OCI-LY7 (cell line): ENCODE data around the gene PNLDC1. TPM values are rescaled to one million over a fixed set of nuclear protein-coding genes. Genes with fewer than 3 reads are reported as not detected.

ENCODE experiments used
- BruUV-seq: library from RNA; stranded (reverse); fragments of 400-500 nt; replicated peaks from 2 replicates; lab custom pipeline; 2021; lab: Mats Ljungman, UMichigan
- CTCF ChIA-PET: fragments of 300-600 bp; sonication (Branson Sonifier 250); formaldehyde crosslinking; loops from one replicate; lab custom pipeline; 2022; ENCODE audit warnings: antibody characterized with exemption; ENCODE audit not compliant: unreplicated experiment; lab: Charles Lee
- POLR2A ChIA-PET: fragments of 300-600 bp; sonication (Branson Sonifier 250); formaldehyde crosslinking; loops from one replicate; lab custom pipeline; 2022; ENCODE audit warnings: antibody characterized with exemption; lab: Charles Lee
- DNase-seq: peaks from one replicate; pipeline ENCODE4 v3.0.0-alpha.2; 2015; ENCODE audit warnings: low spot score
- H2AFZ ChIP-seq: fragments of 200-600 bp; sonication (generic), shearing (Covaris generic); 2 replicates; pipeline ENCODE4 v1.6.1; 2014; ENCODE audit warnings: mild to moderate bottlenecking, antibody characterized with exemption, low read length, moderate library complexity
- H3K27ac ChIP-seq: fragments of 200-600 bp; sonication (generic); 2 replicates; pipeline ENCODE4 v1.5.1; 2014; ENCODE audit warnings: mixed run types, low read depth, mild to moderate bottlenecking, moderate library complexity, low read length, inconsistent platforms; ENCODE audit not compliant: poor library complexity, severe bottlenecking
- H3K36me3 ChIP-seq: fragments of 200-600 bp; sonication (generic); 2 replicates; pipeline ENCODE4 v1.6.1; 2014; ENCODE audit warnings: mild to moderate bottlenecking, antibody characterized with exemption, low read length, moderate library complexity, mixed read lengths; ENCODE audit not compliant: insufficient read depth
- H3K4me1 ChIP-seq: fragments of 200-600 bp; sonication (generic); 2 replicates; pipeline ENCODE4 v1.5.1; 2014; ENCODE audit warnings: mild to moderate bottlenecking, low read length; ENCODE audit not compliant: insufficient read depth, poor library complexity, severe bottlenecking
- H3K4me2 ChIP-seq: fragments of 200-600 bp; sonication (generic); 2 replicates; pipeline ENCODE4 v1.6.1; 2014; ENCODE audit warnings: mild to moderate bottlenecking, low read length
- H3K4me3 ChIP-seq: fragments of 200-600 bp; sonication (generic); 2 replicates; pipeline ENCODE4 v1.5.1; 2014; ENCODE audit warnings: mild to moderate bottlenecking, low read depth, low read length; ENCODE audit not compliant: poor library complexity, severe bottlenecking
- H3K79me2 ChIP-seq: fragments of 200-600 bp; sonication (generic); 2 replicates; pipeline ENCODE4 v1.6.1; 2016; ENCODE audit warnings: low read depth, mild to moderate bottlenecking, low read length, moderate library complexity, mixed read lengths; ENCODE audit not compliant: insufficient read depth
- H3K9me2 ChIP-seq: fragments of 200-600 bp; sonication (generic); 2 replicates; pipeline ENCODE4 v1.6.1; 2016; ENCODE audit warnings: mild to moderate bottlenecking, low read length, mixed read lengths; ENCODE audit not compliant: insufficient read depth
- H3K9me3 ChIP-seq: fragments of 200-600 bp; sonication (generic); 2 replicates; pipeline ENCODE4 v1.6.1; 2014; ENCODE audit warnings: mild to moderate bottlenecking, mixed run types, low read length, mixed read lengths
- H4K20me1 ChIP-seq: fragments of 200-600 bp; sonication (generic); 2 replicates; pipeline ENCODE4 v1.6.1; 2014; ENCODE audit warnings: mild to moderate bottlenecking, antibody characterized with exemption, low read length, moderate library complexity, mixed read lengths; ENCODE audit not compliant: insufficient read depth
- EZH2phosphoT487 ChIP-seq: fragments of 200-600 bp; sonication (generic); IDR thresholded peaks from 2 replicates; pipeline ENCODE4 v1.6.1; 2018; ENCODE audit warnings: low read depth, borderline replicate concordance, mild to moderate bottlenecking, mixed run types, antibody characterized with exemption, low read length, moderate library complexity, mixed read lengths
- intact Hi-C: fragments of 100-400 bp; cut with micrococcal nuclease; formaldehyde crosslinking; loops from one replicate; pipeline ENCODE4 v1.10.0; 2022; ENCODE audit not compliant: unreplicated experiment
- total RNA-seq, 2 experiments: library from RNA; depleted of rRNA in 1 of 2; stranded (reverse); fragments of >200 nt in 1 of 2; shearing (Covaris generic) in 1 of 2; gene quantifications; 2 replicates each; pipeline ENCODE4 v1.2.3, GENCODE V29; 2014 to 2022
- TF ChIP-seq, protein P1 (sequence below): fragments of 200-600 bp; sonication (generic); conservative IDR thresholded peaks from 2 replicates; pipeline ENCODE4 v1.5.1; 2014; ENCODE audit warnings: mild to moderate bottlenecking, antibody characterized with exemption, low read length, moderate library complexity, mixed read lengths

Gene PNLDC1
- total RNA-seq, 2 experiments from 2014 or later, result not detected

DNA sequence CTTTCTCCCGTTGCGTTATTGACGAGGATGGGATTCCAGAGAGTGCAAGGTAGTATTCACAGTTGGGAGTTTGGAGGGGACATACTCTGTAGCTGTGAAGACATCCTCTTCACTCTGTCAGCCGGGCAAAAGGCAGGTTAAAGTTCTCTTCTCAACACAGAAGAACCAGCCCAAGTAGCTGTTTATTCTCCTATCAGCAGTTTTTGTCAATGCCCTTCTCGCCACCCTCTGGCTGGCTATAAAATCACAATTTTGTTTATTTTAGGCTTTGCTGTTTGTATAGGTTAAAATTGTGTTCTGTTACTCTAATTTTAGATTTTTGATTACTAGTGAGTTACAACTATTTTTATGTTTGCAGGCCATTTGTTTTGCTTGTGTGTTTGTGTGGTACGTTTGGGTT, 52.8 kb downstream of the PNLDC1 start:
- Histone ChIP-seq H3K79me2 (no peaks in the 10 kb centered on the region), H3K4me2 (no peak overlapping the region), H4K20me1 (no peaks in the 10 kb centered on the region), H3K9me3 (peaks cover 6% of the 10 kb centered on the region; the same call in 1 of the 2 replicates), H2AFZ (peak overlapping the region; percentile 45; the same call in 1 of the 2 replicates), H3K4me3 (no peak overlapping the region), H3K36me3 (no peaks in the 10 kb centered on the region), H3K27ac (no peak overlapping the region), H3K4me1 (no peaks in the 10 kb centered on the region), H3K9me2 (no peaks in the 10 kb centered on the region)
- intact Hi-C loops, result loop anchor here (1.0 to 2.0 kb wide), 3 partner anchors 62 to 162 kb away; partner anchors contain the start of gene MRPL18
- TF ChIP-seq EZH2phosphoT487, result no peak
- TF ChIP-seq, protein P1, sequence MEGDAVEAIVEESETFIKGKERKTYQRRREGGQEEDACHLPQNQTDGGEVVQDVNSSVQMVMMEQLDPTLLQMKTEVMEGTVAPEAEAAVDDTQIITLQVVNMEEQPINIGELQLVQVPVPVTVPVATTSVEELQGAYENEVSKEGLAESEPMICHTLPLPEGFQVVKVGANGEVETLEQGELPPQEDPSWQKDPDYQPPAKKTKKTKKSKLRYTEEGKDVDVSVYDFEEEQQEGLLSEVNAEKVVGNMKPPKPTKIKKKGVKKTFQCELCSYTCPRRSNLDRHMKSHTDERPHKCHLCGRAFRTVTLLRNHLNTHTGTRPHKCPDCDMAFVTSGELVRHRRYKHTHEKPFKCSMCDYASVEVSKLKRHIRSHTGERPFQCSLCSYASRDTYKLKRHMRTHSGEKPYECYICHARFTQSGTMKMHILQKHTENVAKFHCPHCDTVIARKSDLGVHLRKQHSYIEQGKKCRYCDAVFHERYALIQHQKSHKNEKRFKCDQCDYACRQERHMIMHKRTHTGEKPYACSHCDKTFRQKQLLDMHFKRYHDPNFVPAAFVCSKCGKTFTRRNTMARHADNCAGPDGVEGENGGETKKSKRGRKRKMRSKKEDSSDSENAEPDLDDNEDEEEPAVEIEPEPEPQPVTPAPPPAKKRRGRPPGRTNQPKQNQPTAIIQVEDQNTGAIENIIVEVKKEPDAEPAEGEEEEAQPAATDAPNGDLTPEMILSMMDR, result peak; percentile 81
- ChIA-PET CTCF (interaction anchor here (0.6 kb wide), 1 partner anchor 679 kb away, joined by 3 read pairs; no protein-coding TSS in a partner anchor), POLR2A (interaction anchor here (0.7 kb wide), 1 partner anchor 19 kb away, joined by 3 read pairs; no protein-coding TSS in a partner anchor)
- no TSS peak for BruUV-seq
- peak; percentile 58 for DNase-seq

DNA sequence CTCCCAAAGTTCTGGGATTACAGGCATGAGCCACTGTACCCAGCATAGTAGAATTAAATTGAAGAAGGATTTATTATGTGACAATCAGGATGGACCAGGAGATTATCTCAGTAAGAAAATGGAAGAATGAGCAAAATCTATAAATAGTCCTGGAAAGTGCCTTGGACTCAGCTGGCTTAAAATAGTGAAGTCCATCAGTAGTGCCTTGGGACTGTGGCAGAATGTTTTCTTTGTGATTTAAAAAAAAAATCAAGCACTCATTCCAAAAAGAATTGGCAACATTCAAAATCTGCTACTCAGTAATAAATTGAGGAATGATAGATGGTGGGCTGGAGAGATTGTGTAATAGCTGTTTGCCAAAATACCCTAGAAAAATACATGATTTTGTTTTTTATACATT, 53.7 kb downstream of the PNLDC1 start:
- POLR2A ChIA-PET, result interaction anchor here (0.6 to 0.7 kb wide), 2 partner anchors 23 to 262 kb away, joined by 3 to 4 read pairs; no protein-coding TSS in a partner anchor
- intact Hi-C loops, result loop anchor here (1.0 to 2.0 kb wide), 3 partner anchors 63 to 162 kb away; partner anchors contain the start of gene MRPL18
- H3K4me1 ChIP-seq, result no peaks in the 10 kb centered on the region
- H3K4me2 ChIP-seq, result no peak overlapping the region
- TF ChIP-seq EZH2phosphoT487, result no peak
- TF ChIP-seq, protein P1, result no peak
- H3K4me3 ChIP-seq, result no peak overlapping the region
- peaks cover 2% of the 10 kb centered on the region; the same call in 1 of the 2 replicates for H3K9me3 ChIP-seq
- no peak for DNase-seq
- H3K36me3 ChIP-seq, result no peaks in the 10 kb centered on the region
- H4K20me1 ChIP-seq, result no peaks in the 10 kb centered on the region
- H2AFZ ChIP-seq, result no peak overlapping the region
- no TSS peak for BruUV-seq
- H3K9me2 ChIP-seq, result no peaks in the 10 kb centered on the region
- H3K79me2 ChIP-seq, result no peaks in the 10 kb centered on the region
- H3K27ac ChIP-seq, result no peak overlapping the region
- CTCF ChIA-PET, result interaction anchor here (0.6 kb wide), 2 partner anchors 135 to 199 kb away, joined by 3 to 5 read pairs; no protein-coding TSS in a partner anchor

GRCh38 chr6:159854959-159855358, 54.9 kb downstream of the PNLDC1 start:
- Histone ChIP-seq H3K4me2 (no peak overlapping the region), H2AFZ (no peak overlapping the region), H3K4me3 (no peak overlapping the region), H3K79me2 (no peaks in the 10 kb centered on the region), H3K9me3 (no peaks in the 10 kb centered on the region), H4K20me1 (no peaks in the 10 kb centered on the region), H3K4me1 (no peaks in the 10 kb centered on the region), H3K27ac (no peak overlapping the region), H3K9me2 (no peaks in the 10 kb centered on the region), H3K36me3 (no peaks in the 10 kb centered on the region)
- no peak for TF ChIP-seq EZH2phosphoT487
- TF ChIP-seq, protein P1, result no peak
- no peak for DNase-seq
- BruUV-seq, result no TSS peak
- ChIA-PET CTCF (interaction anchor here (0.6 kb wide), 1 partner anchor 125 kb away, joined by 3 read pairs; no protein-coding TSS in a partner anchor), POLR2A (no interaction called here)
- intact Hi-C loops, result no loop called here
